GM21576 (cell line): ENCODE measurements around the gene ANKRD33B.
"Not testable (repeated sequence)": the region's sequence is repeated elsewhere in the genome, so short reads cannot be mapped to it uniquely, and the experiment has no call there.

Experiments used
- ATAC-seq: cut with Tn5 transposase; IDR thresholded peaks from one replicate; pipeline ENCODE4 v1.9.1; 2021; ENCODE audit warnings: mild to moderate bottlenecking, moderate library complexity; ENCODE audit not compliant: unreplicated experiment

The ANKRD33B gene

GRCh38 chr5:10653751-10654400 is 90.0 kb downstream of the ANKRD33B start:
- ATAC-seq, result no peak

GRCh38 chr5:10654566-10654965 is 90.7 kb downstream of the ANKRD33B start:
- no peak for ATAC-seq

- peak; percentile 73 for ATAC-seq
Measured at GRCh38 chr5:10655161-10655971, 91.5 kb downstream of the ANKRD33B start.

- no peak for ATAC-seq
Measured at GRCh38 chr5:10655972-10656830, 92.3 kb downstream of the ANKRD33B start.

- ATAC-seq, result no peak
Measured at GRCh38 chr5:10658265-10658664, 94.4 kb downstream of the ANKRD33B start.

- ATAC-seq, result no peak
Measured at GRCh38 chr5:10660135-10660534, 96.3 kb downstream of the ANKRD33B start.

- no peak for ATAC-seq
Measured at GRCh38 chr5:10660720-10661387, 97.0 kb downstream of the ANKRD33B start.

- no peak for ATAC-seq
Measured at GRCh38 chr5:10661401-10661800, 97.5 kb downstream of the ANKRD33B start.

GRCh38 chr5:10662083-10662482 is 98.2 kb downstream of the ANKRD33B start:
- no peak for ATAC-seq

- ATAC-seq, result no peak
Measured at GRCh38 chr5:10662661-10663488, 99.0 kb downstream of the ANKRD33B start.

- ATAC-seq, result no peak
Measured at GRCh38 chr5:10663489-10664179, 99.8 kb downstream of the ANKRD33B start.

- not testable (repeated sequence) for ATAC-seq
Measured at GRCh38 chr5:10664180-10664769, 100.4 kb downstream of the ANKRD33B start.

- ATAC-seq, result no peak
Measured at GRCh38 chr5:10665799-10666198, 101.9 kb downstream of the ANKRD33B start.

GRCh38 chr5:10666531-10667299 is 102.8 kb downstream of the ANKRD33B start:
- ATAC-seq, result no peak

GRCh38 chr5:10667431-10668057 is 103.7 kb downstream of the ANKRD33B start:
- ATAC-seq, result no peak

GRCh38 chr5:10668697-10669096 is 104.8 kb downstream of the ANKRD33B start:
- ATAC-seq, result no peak

- ATAC-seq, result no peak
Measured at GRCh38 chr5:10669983-10670382, 106.1 kb downstream of the ANKRD33B start.
